Skeletal muscle tissue (tissue), 4 donors: ENCODE measurements around the gene IL1F10. TPM values are rescaled to one million over a fixed set of nuclear protein-coding genes. Genes with fewer than 3 reads are reported as not detected.

ENCODE experiments used
- H3K27ac ChIP-seq: one replicate; pipeline ENCODE4 v1.7.0; 2013; ENCODE audit warnings: mild to moderate bottlenecking, low read depth, low read length, inconsistent platforms
- H3K27me3 ChIP-seq, 3 donors: one replicate each; pipeline ENCODE4 v1.7.0; 2013; ENCODE audit warnings: low read length in 3 of 3; ENCODE audit not compliant: control insufficient read depth in 3 of 3, insufficient read depth in 3 of 3
- H3K36me3 ChIP-seq, 3 donors: one replicate each; pipeline ENCODE4 v1.7.0; 2013; ENCODE audit warnings: low read length in 3 of 3; ENCODE audit not compliant: control insufficient read depth in 3 of 3, insufficient read depth in 3 of 3
- H3K4me1 ChIP-seq, 3 donors: one replicate each; pipeline ENCODE4 v1.7.0; 2013; ENCODE audit warnings: low read length in 3 of 3, mild to moderate bottlenecking in 3 of 3; ENCODE audit not compliant: control insufficient read depth in 3 of 3, insufficient read depth in 3 of 3
- H3K4me3 ChIP-seq, 3 donors: one replicate each; pipeline ENCODE4 v1.7.0; 2013; ENCODE audit warnings: low read length in 3 of 3
- H3K9ac ChIP-seq, 3 donors: one replicate each; pipeline ENCODE4 v1.7.0; 2013; ENCODE audit warnings: low read length in 3 of 3, mild to moderate bottlenecking in 3 of 3, moderate library complexity in 2 of 3, low read depth in 1 of 3
- H3K9me3 ChIP-seq, 3 donors: one replicate each; pipeline ENCODE4 v1.7.0; 2013; ENCODE audit warnings: low read length in 3 of 3; ENCODE audit not compliant: control insufficient read depth in 3 of 3
- total RNA-seq: library from RNA; depleted of rRNA; stranded (reverse); fragments of >200 nt; gene quantifications from one replicate; pipeline ENCODE4 v1.2.3, GENCODE V29; 2014
- donor health status: Osteomylitis.

The IL1F10 gene
- total RNA-seq, 1 donor from 2014 or later: not detected

DNA sequence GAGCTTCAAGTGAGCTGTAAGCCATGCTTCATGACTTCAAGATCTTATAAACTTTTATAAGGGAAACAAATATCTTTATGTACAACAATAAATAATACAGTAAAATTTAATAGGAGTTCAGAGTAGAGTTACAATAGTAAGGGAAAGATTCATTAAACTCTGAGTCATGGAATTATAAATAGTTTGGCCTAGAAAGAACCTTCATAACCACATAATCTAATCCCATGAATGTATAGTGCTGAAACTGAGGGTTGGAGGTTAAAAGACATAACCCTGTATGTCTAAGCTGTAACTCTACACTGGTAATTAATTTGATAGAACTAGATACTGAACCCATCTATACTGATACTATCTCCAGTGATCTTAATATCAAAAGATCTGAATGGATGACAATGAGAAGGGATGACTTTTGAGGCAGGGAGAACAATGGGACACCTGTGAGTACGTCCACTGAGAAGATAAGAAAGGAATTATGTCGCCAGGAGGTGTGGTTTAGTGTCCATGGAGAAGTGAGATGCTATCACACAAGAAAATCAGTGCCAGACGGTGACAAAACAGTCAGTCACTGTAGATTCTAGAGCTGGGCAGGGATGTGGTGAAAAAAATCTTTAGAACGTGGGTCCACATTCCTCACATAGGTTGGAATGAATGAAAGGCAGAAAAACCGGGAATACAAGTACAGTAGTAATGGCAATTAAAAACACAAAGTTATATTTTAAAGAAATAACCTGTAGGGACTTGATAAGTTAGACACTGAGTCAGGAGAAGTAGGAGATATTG is 1.1 kb downstream of the IL1F10 start:
- Histone ChIP-seq H3K9me3 (no peaks in the 10 kb centered on the region), H3K27me3 (peaks cover 2 to 4% (median 3%) of the 10 kb centered on the region in 3 donors), H3K4me3 (no peak overlapping the region), H3K36me3 (no peaks in the 10 kb centered on the region), H3K9ac (no peak overlapping the region), H3K27ac (no peak overlapping the region), H3K4me1 (no peaks in the 10 kb centered on the region)

GRCh38 chr2:113069676-113070605 is 2.2 kb downstream of the IL1F10 start:
- Histone ChIP-seq H3K9ac (no peak overlapping the region), H3K27ac (no peak overlapping the region), H3K36me3 (no peaks in the 10 kb centered on the region), H3K27me3 (peaks cover 2 to 7% (median 3%) of the 10 kb centered on the region in 3 donors), H3K4me3 (no peak overlapping the region), H3K9me3 (no peaks in the 10 kb centered on the region), H3K4me1 (no peaks in the 10 kb centered on the region)

DNA sequence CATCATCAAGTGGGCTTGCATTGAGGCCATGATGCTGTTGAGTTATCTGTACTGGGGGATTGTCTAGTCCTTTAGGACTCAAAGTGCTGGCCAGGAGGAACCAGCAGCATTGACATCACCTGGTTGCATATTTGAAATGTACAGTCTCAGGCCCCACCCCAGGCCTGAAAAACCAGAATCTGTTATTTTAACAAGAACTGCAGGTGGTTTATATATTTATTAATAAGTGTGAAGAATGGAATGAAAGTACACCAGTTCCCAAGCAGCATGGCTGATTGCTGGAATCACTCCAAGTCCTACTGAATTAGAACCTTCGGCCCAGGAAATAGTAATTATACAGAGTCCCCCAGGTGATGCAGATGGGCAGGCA is 2.8 kb downstream of the IL1F10 start:
- H3K4me1 ChIP-seq: no peaks in the 10 kb centered on the region
- H3K4me3 ChIP-seq: no peak overlapping the region
- H3K36me3 ChIP-seq: no peaks in the 10 kb centered on the region
- H3K27ac ChIP-seq: no peak overlapping the region
- peaks cover 2 to 7% (median 3%) of the 10 kb centered on the region in 3 donors for H3K27me3 ChIP-seq
- no peak overlapping the region for H3K9ac ChIP-seq
- H3K9me3 ChIP-seq: no peaks in the 10 kb centered on the region

DNA sequence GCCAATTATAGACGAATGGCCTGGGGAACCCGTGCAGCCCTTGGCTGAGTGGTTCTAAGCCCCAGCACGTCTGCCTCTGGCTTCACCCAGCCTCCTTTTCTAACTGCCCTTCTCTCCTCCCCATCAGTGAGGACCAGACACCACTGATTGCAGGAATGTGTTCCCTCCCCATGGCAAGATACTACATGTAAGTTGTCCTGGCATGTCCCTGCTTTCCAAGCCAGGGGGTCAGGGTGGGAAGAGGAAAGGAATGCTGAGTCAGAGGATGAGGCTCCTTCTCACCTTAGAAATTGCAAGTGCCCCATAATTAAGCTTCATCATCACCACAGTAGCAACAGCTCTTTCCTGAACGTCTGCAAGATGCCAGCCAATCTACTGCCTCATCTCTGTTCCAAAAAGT is 4.8 kb downstream of the IL1F10 start:
- Histone ChIP-seq H3K27ac (no peak overlapping the region), H3K4me1 (no peaks in the 10 kb centered on the region), H3K27me3 (peaks cover 2 to 4% (median 3%) of the 10 kb centered on the region in 3 donors), H3K9me3 (no peaks in the 10 kb centered on the region), H3K9ac (no peak overlapping the region), H3K4me3 (no peak overlapping the region), H3K36me3 (no peaks in the 10 kb centered on the region)

GRCh38 chr2:113073325-113073834 is 5.6 kb downstream of the IL1F10 start:
- Histone ChIP-seq H3K4me3 (no peak overlapping the region), H3K36me3 (no peaks in the 10 kb centered on the region), H3K9me3 (no peaks in the 10 kb centered on the region), H3K4me1 (no peaks in the 10 kb centered on the region), H3K27ac (no peak overlapping the region), H3K9ac (no peak overlapping the region), H3K27me3 (peaks cover 2 to 4% (median 3%) of the 10 kb centered on the region in 3 donors)

DNA sequence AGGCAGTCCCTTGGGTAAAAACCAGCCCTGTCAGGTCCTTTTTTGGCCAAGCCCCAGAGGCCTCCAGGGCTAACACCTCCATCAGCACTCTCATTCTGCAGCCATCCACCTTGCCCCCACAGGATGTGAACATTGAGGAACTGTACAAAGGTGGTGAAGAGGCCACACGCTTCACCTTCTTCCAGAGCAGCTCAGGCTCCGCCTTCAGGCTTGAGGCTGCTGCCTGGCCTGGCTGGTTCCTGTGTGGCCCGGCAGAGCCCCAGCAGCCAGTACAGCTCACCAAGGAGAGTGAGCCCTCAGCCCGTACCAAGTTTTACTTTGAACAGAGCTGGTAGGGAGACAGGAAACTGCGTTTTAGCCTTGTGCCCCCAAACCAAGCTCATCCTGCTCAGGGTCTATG is 7.3 kb downstream of the IL1F10 start:
- no peak overlapping the region for H3K4me3 ChIP-seq
- no peak overlapping the region for H3K27ac ChIP-seq
- no peaks in the 10 kb centered on the region for H3K36me3 ChIP-seq
- H3K27me3 ChIP-seq: peaks cover 2 to 4% (median 3%) of the 10 kb centered on the region in 3 donors
- no peak overlapping the region for H3K9ac ChIP-seq
- no peaks in the 10 kb centered on the region for H3K4me1 ChIP-seq
- no peaks in the 10 kb centered on the region for H3K9me3 ChIP-seq

DNA sequence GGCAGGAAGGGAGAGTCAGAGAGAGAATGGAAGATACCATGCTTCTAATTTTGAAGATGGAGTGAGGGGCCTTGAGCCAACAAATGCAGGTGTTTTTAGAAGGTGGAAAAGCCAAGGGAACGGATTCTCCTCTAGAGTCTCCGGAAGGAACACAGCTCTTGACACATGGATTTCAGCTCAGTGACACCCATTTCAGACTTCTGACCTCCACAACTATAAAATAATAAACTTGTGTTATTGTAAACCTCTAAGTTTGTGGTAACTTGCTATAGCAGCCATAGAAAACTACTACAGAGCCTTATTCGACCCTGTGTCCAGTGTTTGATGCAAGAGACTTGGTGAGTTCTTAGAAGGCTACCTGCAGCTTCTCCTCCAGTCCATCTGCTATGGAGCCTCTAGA is 7.8 kb downstream of the IL1F10 start:
- no peak overlapping the region for H3K9ac ChIP-seq
- H3K27ac ChIP-seq: no peak overlapping the region
- H3K4me1 ChIP-seq: no peaks in the 10 kb centered on the region
- H3K36me3 ChIP-seq: no peaks in the 10 kb centered on the region
- peaks cover 2 to 4% (median 3%) of the 10 kb centered on the region in 3 donors for H3K27me3 ChIP-seq
- H3K4me3 ChIP-seq: no peak overlapping the region
- no peaks in the 10 kb centered on the region for H3K9me3 ChIP-seq

- Histone ChIP-seq H3K4me3 (no peak overlapping the region), H3K4me1 (no peaks in the 10 kb centered on the region), H3K9me3 (no peaks in the 10 kb centered on the region), H3K27ac (no peak overlapping the region), H3K36me3 (no peaks in the 10 kb centered on the region), H3K9ac (no peak overlapping the region), H3K27me3 (peaks cover 2 to 10% (median 6%) of the 10 kb centered on the region in 3 donors)
Measured at GRCh38 chr2:113076954-113077669, 9.3 kb downstream of the IL1F10 start.

DNA sequence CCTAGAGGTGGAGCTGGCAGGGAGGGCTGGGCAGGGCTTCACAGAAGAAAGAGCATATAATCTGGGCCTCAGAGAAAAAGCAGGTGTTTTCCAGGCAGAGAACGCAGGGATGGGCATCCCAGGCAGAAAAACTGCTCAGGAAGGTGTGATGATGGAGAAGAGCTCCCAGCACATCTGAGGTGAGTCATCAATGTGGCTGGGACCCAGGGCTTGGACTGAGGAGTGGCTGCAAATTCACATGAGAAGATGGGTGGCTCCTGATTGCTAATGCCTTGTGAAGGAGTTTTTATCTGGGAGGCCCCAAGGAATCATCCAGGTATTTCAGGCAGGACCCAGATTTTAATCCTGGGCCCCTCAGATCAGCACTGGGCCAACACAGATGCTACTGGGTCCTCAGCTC is 10.2 kb downstream of the IL1F10 start:
- Histone ChIP-seq H3K27ac (no peak overlapping the region), H3K9me3 (no peaks in the 10 kb centered on the region), H3K4me1 (no peaks in the 10 kb centered on the region), H3K36me3 (no peaks in the 10 kb centered on the region), H3K4me3 (no peak overlapping the region), H3K27me3 (peaks cover 0 to 9% (median 3%) of the 10 kb centered on the region in 3 donors), H3K9ac (no peak overlapping the region)
